Adrenal gland (tissue), 12 donors: ENCODE results near the gene EXOC3. TPM values are rescaled to one million over a fixed set of nuclear protein-coding genes. Genes with fewer than 3 reads are reported as not detected.
"Not testable (repeated sequence)": the region's sequence is repeated elsewhere in the genome, so short reads cannot be mapped to it uniquely, and the experiment has no call there.

Experiments used
- DNase-seq, 7 donors: peaks; one replicate each; pipeline ENCODE4 v3.0.0-alpha.2; 2019 to 2020
- H3K27ac ChIP-seq, 5 donors: fragments of 200-600 bp; sonication (generic) in 4 of 5; 1 replicate in 3 of 5; 2 replicates in 2 of 5; pipeline versions ENCODE4 v1.5.1 to v1.8.0; 2016 to 2020; ENCODE audit warnings: mild to moderate bottlenecking in 1 of 5
- H3K27me3 ChIP-seq: fragments of 200-600 bp; 2 replicates; pipeline ENCODE4 v1.8.0; 2021
- H3K36me3 ChIP-seq, 2 donors: fragments of 200-600 bp; replicated peaks in 1 of 2; 1 replicate in 1 of 2; 2 replicates in 1 of 2; pipeline versions ENCODE4 v1.5.1 to v1.8.0; 2018 to 2022
- H3K4me1 ChIP-seq, 2 donors: fragments of 200-600 bp; replicated peaks in 1 of 2; 1 replicate in 1 of 2; 2 replicates in 1 of 2; pipeline versions ENCODE4 v1.5.1 to v1.8.0; 2018 to 2021
- H3K4me3 ChIP-seq, 4 donors: fragments of 200-600 bp; sonication (generic) in 3 of 4; one replicate each; pipeline ENCODE4 v1.5.1; 2016 to 2018
- H3K9me3 ChIP-seq, 3 donors: fragments of 200-600 bp; sonication (generic) in 1 of 3; replicated peaks in 1 of 3; 1 replicate in 2 of 3; 2 replicates in 1 of 3; pipeline versions ENCODE4 v1.5.1 to v1.8.0; 2016 to 2021
- CTCF ChIP-seq, 6 experiments: fragments of 450-650 bp in 4 of 6; fragments of 200-600 bp in 2 of 6; sonication (generic) in 1 of 6; IDR thresholded peaks; 1 replicate in 5 of 6; 2 replicates in 1 of 6; pipeline versions ENCODE4 v1.5.1 to v1.8.0; 2016 to 2021; ENCODE audit warnings: antibody characterized with exemption in 6 of 6, mild to moderate bottlenecking in 2 of 6, moderate library complexity in 1 of 6
- POLR2A ChIP-seq, 2 donors: fragments of 450-650 bp; IDR thresholded peaks; one replicate each; pipeline ENCODE4 v1.6.1; 2017; ENCODE audit warnings: antibody characterized with exemption in 2 of 2, mild to moderate bottlenecking in 2 of 2, moderate library complexity in 1 of 2
- WGBS, 4 donors: extraction: QIAGEN DNeasy Blood & Tissue Kit in 2 of 4; methylation state at CpG; one replicate each; pipeline versions ENCODE4 v1.1.5 to v1.1.7; 2013 to 2017; 5-methylcytosine and 5-hydroxymethylcytosine counted together
- intact Hi-C, 2 donors: fragments of 100-400 bp; cut with DNase I; formaldehyde crosslinking; loops; one replicate each; pipeline versions ENCODE4 v1.14.1 to v1.15.0; 2022 to 2023
- polyA plus RNA-seq, 3 donors: library from polyadenylated mRNA; stranded (reverse); fragments of 200-250 nt in 2 of 3; fragments of 350-450 nt in 1 of 3; fragmentation: Illumina TruSeq in 1 of 3; extraction: RNeasy Lipid Tissue Mini Kit (QIAGEN cat#74804) in 1 of 3; gene quantifications; one replicate each; pipeline ENCODE4 v1.2.3, GENCODE V29; 2013 to 2014
- total RNA-seq, 9 donors: library from RNA; depleted of rRNA in 4 of 9; stranded (reverse); fragments of >200 nt in 4 of 9; fragments of 120-200 nt in 1 of 9; fragmentation: NEBNext Ultra II Directional in 1 of 9; extraction: Animal tissue kit (Norgen Biotek cat#: 25700) in 1 of 9; gene quantifications; one replicate each; pipeline versions ENCODE4 v1.1.0 to v1.2.4, GENCODE V29; 2013 to 2023
- donor health status: healthy with polysubstance abuse.
- donor health status: Bipolar disorder and iron deficiency.
- donor health status: DM: yes; HTN: yes; CAD: no.
- donor health status: DM: no; HTN: no; CAD: no.
- donor health status: DM: no; HTN: no; CAD: no.
- donor health status: DM: yes; HTN: yes; CAD: no.

Gene EXOC3
- total and polyA plus RNA-seq, 12 donors: 24.7 to 66.4 (median 42.7) TPM

GRCh38 chr5:410911-411517 lies 32.0 kb upstream of the EXOC3 start:
- Histone ChIP-seq H3K4me1 (peaks cover 5 to 12% of the 10 kb centered on the region in 2 donors), H3K27ac (no peak overlapping the region), H3K9me3 (no peaks in the 10 kb centered on the region), H3K27me3 (no peaks in the 10 kb centered on the region), H3K36me3 (no peaks in the 10 kb centered on the region), H3K4me3 (no peak overlapping the region)
- TF ChIP-seq CTCF (IDR thresholded peaks at IDR 0.05) (no peak), POLR2A (IDR thresholded peaks at IDR 0.05) (no peak)
- intact Hi-C loops: no loop called here
- DNase-seq: no peak
- WGBS, 4 donors: 80 to 91% (median 86%) methylated on average over 2 of the region's 2 CpGs

GRCh38 chr5:411728-412127 lies 31.2 kb upstream of the EXOC3 start:
- peaks cover 8 to 13% of the 10 kb centered on the region in 2 donors for H3K4me1 ChIP-seq
- no peak overlapping the region for H3K4me3 ChIP-seq
- TF ChIP-seq CTCF (IDR thresholded peaks at IDR 0.05) (no peak), POLR2A (IDR thresholded peaks at IDR 0.05) (no peak)
- intact Hi-C loops: no loop called here
- peak in 1 of 7 donors; percentile 2 for DNase-seq
- H3K9me3 ChIP-seq: no peaks in the 10 kb centered on the region
- WGBS, 4 donors: 75 to 90% (median 86%) methylated on average over 8 to 13 of the region's 13 CpGs
- H3K27me3 ChIP-seq: no peaks in the 10 kb centered on the region
- no peak overlapping the region for H3K27ac ChIP-seq
- H3K36me3 ChIP-seq: no peaks in the 10 kb centered on the region

- H3K4me3 ChIP-seq, H3K36me3 ChIP-seq, intact Hi-C loops, H3K27me3 ChIP-seq, H3K9me3 ChIP-seq: not testable (repeated sequence)
- DNase-seq: peak in 2 of 7 donors; percentile 45 to 87
- peaks cover 8 to 13% of the 10 kb centered on the region in 2 donors for H3K4me1 ChIP-seq
- H3K27ac ChIP-seq: peak overlapping the region in 3 of 5 donors; percentile 61 to 93 (median 61)
- 37 to 82% (median 64%) methylated on average over 3 to 42 of the region's 42 CpGs for WGBS, 4 donors
- TF ChIP-seq POLR2A (IDR thresholded peaks at IDR 0.05): peak in 1 of 2 donors; percentile 27
Observed at GRCh38 chr5:414991-415927, 27.7 kb upstream of the EXOC3 start.

GRCh38 chr5:415928-416635 lies 26.9 kb upstream of the EXOC3 start:
- Histone ChIP-seq H3K4me3 (no peak overlapping the region), H3K27me3 (no peaks in the 10 kb centered on the region), H3K27ac (peak overlapping the region in 3 of 5 donors; percentile 61 to 93 (median 61)), H3K9me3 (no peaks in the 10 kb centered on the region), H3K36me3 (no peaks in the 10 kb centered on the region), H3K4me1 (peaks cover 8 to 13% of the 10 kb centered on the region in 2 donors)
- intact Hi-C loops: no loop called here
- DNase-seq: peak in 5 of 7 donors; percentile 54 to 83 (median 62)
- TF ChIP-seq POLR2A (IDR thresholded peaks at IDR 0.05) (peak in 1 of 2 donors; percentile 24), CTCF (IDR thresholded peaks at IDR 0.05) (no peak)
- WGBS, 4 donors: 58 to 83% (median 66%) methylated on average over 8 to 24 of the region's 24 CpGs
